Upper lobe of left lung (tissue), 6 donors: ENCODE results near the gene PRH2. TPM values are rescaled to one million over a fixed set of nuclear protein-coding genes. Genes with fewer than 3 reads are reported as not detected.

Source experiments
- ATAC-seq, 2 donors: fragments of 200-7000 bp; cut with Tn5 transposase; one replicate each; pipeline ENCODE4 v1.9.1; 2022; ENCODE audit warnings: mild to moderate bottlenecking in 2 of 2, moderate library complexity in 2 of 2; ENCODE audit not compliant: low FRiP score in 2 of 2
- DNase-seq, 2 donors: peaks; one replicate each; pipeline ENCODE4 v3.0.0-alpha.2; 2019 to 2020
- H3K27ac ChIP-seq, 4 donors: fragments of 200-600 bp; sonication (generic); one replicate each; pipeline ENCODE4 v1.5.1; 2016 to 2019
- H3K27me3 ChIP-seq, 4 donors: fragments of 200-600 bp; sonication (generic); one replicate each; pipeline ENCODE4 v1.5.1; 2017 to 2019
- H3K36me3 ChIP-seq, 4 donors: fragments of 200-600 bp; sonication (generic); one replicate each; pipeline ENCODE4 v1.5.1; 2016 to 2019
- H3K4me1 ChIP-seq, 4 donors: fragments of 200-600 bp; sonication (generic); one replicate each; pipeline ENCODE4 v1.5.1; 2018 to 2019
- H3K4me3 ChIP-seq, 4 donors: fragments of 200-600 bp; sonication (generic); one replicate each; pipeline ENCODE4 v1.5.1; 2017 to 2019; ENCODE audit warnings: mild to moderate bottlenecking in 2 of 4, moderate library complexity in 1 of 4
- H3K9me3 ChIP-seq, 4 donors: fragments of 200-600 bp; sonication (generic); one replicate each; pipeline ENCODE4 v1.5.1; 2018 to 2019
- CTCF ChIP-seq, 6 experiments: fragments of 450-650 bp in 4 of 6; fragments of 200-600 bp in 2 of 6; sonication (generic) in 2 of 6; IDR thresholded peaks; one replicate each; pipeline ENCODE4 v1.5.1; 2016 to 2019; ENCODE audit warnings: antibody characterized with exemption in 6 of 6
- EP300 ChIP-seq, 4 donors: sonication (generic); formaldehyde crosslinking; IDR thresholded peaks; one replicate each; pipeline ENCODE4 v1.5.1; 2017; ENCODE audit warnings: antibody characterized with exemption in 4 of 4, control low read depth in 2 of 4
- POLR2A ChIP-seq, 4 donors: fragments of 450-650 bp; IDR thresholded peaks; one replicate each; pipeline ENCODE4 v1.5.1; 2016 to 2017; ENCODE audit warnings: antibody characterized with exemption in 4 of 4, mild to moderate bottlenecking in 2 of 4
- POLR2AphosphoS5 ChIP-seq, 2 donors: sonication (generic); formaldehyde crosslinking; IDR thresholded peaks; one replicate each; pipeline ENCODE4 v1.5.1; 2017; ENCODE audit warnings: antibody characterized with exemption in 2 of 2
- WGBS, 2 donors: methylation state at CpG; one replicate each; pipeline ENCODE4 v1.1.5; 2017 to 2018; 5-methylcytosine and 5-hydroxymethylcytosine counted together
- total RNA-seq, 6 donors: library from RNA; depleted of rRNA in 4 of 6; stranded (reverse); fragments of >200 nt in 4 of 6; gene quantifications; one replicate each; pipeline versions ENCODE4 v1.1.0 to v1.2.1, GENCODE V29; 2016 to 2021
- donor health status: DM: no; HTN: no; CAD: no; lungs with moderate emphysema.
- donor health status: DM: no; HTN: yes; CAD: no; lungs with severe emphysema.

The PRH2 gene
- total RNA-seq, 6 donors from 2014 or later = 0.63 TPM; not detected in 5

DNA sequence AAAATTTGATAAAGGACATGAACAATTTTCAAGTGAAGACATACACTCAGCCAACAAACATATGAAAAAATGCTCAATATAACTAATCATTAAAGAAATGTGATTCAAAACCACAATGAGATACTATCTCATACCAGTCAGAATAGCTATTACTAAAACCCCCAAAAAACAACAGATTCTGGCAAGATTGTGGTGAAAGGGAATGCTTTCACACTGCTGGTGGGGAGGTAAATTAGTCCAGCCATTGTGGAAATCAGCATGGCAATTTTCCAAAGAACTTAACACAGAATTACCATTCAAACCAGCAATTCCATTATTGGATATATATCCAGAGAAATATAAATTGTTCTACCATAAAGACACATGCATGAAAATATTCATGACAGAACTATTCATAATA lies 28.7 kb downstream of the PRH2 start:
- Histone ChIP-seq H3K4me3 (no peak overlapping the region), H3K4me1 (no peaks in the 10 kb centered on the region), H3K27me3 (no peaks in the 10 kb centered on the region), H3K9me3 (no peaks in the 10 kb centered on the region), H3K36me3 (no peaks in the 10 kb centered on the region), H3K27ac (no peak overlapping the region)
- TF ChIP-seq POLR2A (IDR thresholded peaks at IDR 0.05) = no peak
- no peak for TF ChIP-seq CTCF (IDR thresholded peaks at IDR 0.05)
- TF ChIP-seq POLR2AphosphoS5 (IDR thresholded peaks at IDR 0.05) = no peak
- TF ChIP-seq EP300 (IDR thresholded peaks at IDR 0.05) = no peak
- no peak for ATAC-seq
- no peak for DNase-seq

- no peaks in the 10 kb centered on the region for H3K4me1 ChIP-seq
- ATAC-seq = no peak
- H3K4me3 ChIP-seq = no peak overlapping the region
- no peaks in the 10 kb centered on the region for H3K9me3 ChIP-seq
- TF ChIP-seq POLR2A (IDR thresholded peaks at IDR 0.05) = no peak
- TF ChIP-seq EP300 (IDR thresholded peaks at IDR 0.05) = no peak
- TF ChIP-seq POLR2AphosphoS5 (IDR thresholded peaks at IDR 0.05) = no peak
- no peak for TF ChIP-seq CTCF (IDR thresholded peaks at IDR 0.05)
- H3K36me3 ChIP-seq = no peaks in the 10 kb centered on the region
- no peaks in the 10 kb centered on the region for H3K27me3 ChIP-seq
- 90 to 91% methylated on average over 2 of the region's 2 CpGs for WGBS, 2 donors
- DNase-seq = no peak
- no peak overlapping the region for H3K27ac ChIP-seq
Observed at GRCh38 chr12:10959804-10960203, 30.8 kb downstream of the PRH2 start.

DNA sequence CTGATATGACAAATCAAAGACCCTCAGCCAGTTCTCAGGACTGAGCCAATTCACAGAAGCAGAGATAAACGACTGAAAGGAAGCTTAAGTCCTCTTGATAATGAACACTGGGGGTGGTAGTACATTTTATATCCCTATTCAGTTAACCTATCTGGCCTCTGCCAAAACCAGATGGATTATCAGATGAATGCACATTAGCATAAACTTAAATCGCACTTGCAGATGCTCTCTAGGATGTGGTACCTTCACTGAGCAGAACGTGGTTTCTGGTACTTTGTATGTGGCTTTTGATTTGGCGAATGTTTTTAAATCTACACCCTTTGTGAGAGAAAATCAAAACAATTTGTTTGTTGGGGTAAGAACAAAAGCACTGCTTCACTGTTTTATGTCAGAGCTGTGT lies 31.2 kb downstream of the PRH2 start:
- 60 to 62% methylated on average over 4 of the region's 4 CpGs for WGBS, 2 donors
- Histone ChIP-seq H3K4me3 (no peak overlapping the region), H3K27ac (no peak overlapping the region), H3K9me3 (no peaks in the 10 kb centered on the region), H3K4me1 (no peaks in the 10 kb centered on the region), H3K27me3 (no peaks in the 10 kb centered on the region), H3K36me3 (no peaks in the 10 kb centered on the region)
- DNase-seq (no peak), ATAC-seq (no peak)
- no peak for TF ChIP-seq CTCF (IDR thresholded peaks at IDR 0.05)
- TF ChIP-seq POLR2AphosphoS5 (IDR thresholded peaks at IDR 0.05) = no peak
- TF ChIP-seq POLR2A (IDR thresholded peaks at IDR 0.05) = no peak
- no peak for TF ChIP-seq EP300 (IDR thresholded peaks at IDR 0.05)

DNA sequence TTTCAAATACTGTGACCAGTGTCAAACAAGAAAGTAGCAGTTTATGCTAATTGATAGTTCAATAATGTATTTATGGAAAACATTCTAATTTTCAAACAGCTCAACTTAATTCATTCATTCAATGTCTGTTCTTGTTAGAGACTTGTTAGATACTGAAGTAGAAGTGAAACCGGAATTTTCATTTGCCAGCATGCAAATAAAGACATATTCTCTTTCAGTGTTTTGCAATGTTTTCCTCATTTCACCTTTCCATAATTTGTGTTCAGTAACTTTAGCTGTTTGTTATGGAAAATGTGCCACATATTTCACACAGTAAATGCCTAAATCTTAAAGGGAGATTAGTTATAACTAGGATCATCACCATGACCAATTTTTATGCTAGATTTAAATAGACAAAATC lies 36.4 kb downstream of the PRH2 start:
- no peak overlapping the region for H3K27ac ChIP-seq
- H3K27me3 ChIP-seq = no peaks in the 10 kb centered on the region
- ATAC-seq (no peak), DNase-seq (no peak)
- H3K4me3 ChIP-seq = no peak overlapping the region
- TF ChIP-seq CTCF (IDR thresholded peaks at IDR 0.05) (no peak), POLR2A (IDR thresholded peaks at IDR 0.05) (no peak), EP300 (IDR thresholded peaks at IDR 0.05) (no peak), POLR2AphosphoS5 (IDR thresholded peaks at IDR 0.05) (no peak)
- WGBS, 2 donors = 88 to 92% methylated on average over 1 of the region's 1 CpG
- H3K9me3 ChIP-seq = no peaks in the 10 kb centered on the region
- peaks cover 3 to 6% (median 4%) of the 10 kb centered on the region in 4 donors for H3K4me1 ChIP-seq
- no peaks in the 10 kb centered on the region for H3K36me3 ChIP-seq

DNA sequence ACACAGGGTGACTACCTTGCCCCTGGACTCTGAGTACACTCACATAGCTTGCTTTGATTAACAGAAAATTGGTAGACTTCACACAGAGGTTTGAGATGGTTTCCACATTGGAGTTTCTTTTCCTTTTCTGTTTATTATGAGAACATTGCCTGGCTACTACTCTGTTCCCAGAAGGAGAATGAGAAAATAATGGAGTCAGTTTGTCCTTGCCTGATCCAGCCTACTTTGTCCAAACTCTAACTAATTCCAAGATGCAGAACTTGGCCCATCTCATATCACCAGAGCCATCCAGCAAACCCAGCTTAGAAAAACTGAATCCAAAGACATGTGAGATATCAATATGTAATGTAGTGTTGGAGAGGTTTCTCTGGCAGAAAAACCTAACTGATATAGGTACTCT lies 37.3 kb downstream of the PRH2 start:
- H3K27ac ChIP-seq = no peak overlapping the region
- DNase-seq (no peak), ATAC-seq (no peak)
- no peak overlapping the region for H3K4me3 ChIP-seq
- H3K9me3 ChIP-seq = no peaks in the 10 kb centered on the region
- no peak for TF ChIP-seq POLR2AphosphoS5 (IDR thresholded peaks at IDR 0.05)
- no peak for TF ChIP-seq EP300 (IDR thresholded peaks at IDR 0.05)
- no peak for TF ChIP-seq CTCF (IDR thresholded peaks at IDR 0.05)
- no peak for TF ChIP-seq POLR2A (IDR thresholded peaks at IDR 0.05)
- peaks cover 3 to 6% (median 4%) of the 10 kb centered on the region in 4 donors for H3K4me1 ChIP-seq
- no peaks in the 10 kb centered on the region for H3K36me3 ChIP-seq
- H3K27me3 ChIP-seq = no peaks in the 10 kb centered on the region
